Brain microvascular endothelial cell (primary cell): Measurements from ENCODE around the gene CSMD2.

Experiments
- DNase-seq: peaks from one replicate; pipeline ENCODE4 v3.0.0-alpha.2; 2020
- H3K27ac ChIP-seq: fragments of 250-450 bp; sonication (Bioruptor Pico); 2 replicates; pipeline ENCODE4 v1.5.1; 2020; ENCODE audit warnings: mild to moderate bottlenecking, moderate library complexity
- H3K27me3 ChIP-seq: fragments of 250-450 bp; sonication (Bioruptor Pico); replicated peaks from 2 replicates; pipeline ENCODE4 v1.5.1; 2020; ENCODE audit warnings: mild to moderate bottlenecking
- H3K36me3 ChIP-seq: fragments of 250-450 bp; sonication (Bioruptor Pico); replicated peaks from 2 replicates; pipeline ENCODE4 v1.5.1; 2020; ENCODE audit warnings: mild to moderate bottlenecking
- H3K4me3 ChIP-seq: 2 replicates; pipeline ENCODE4 v1.5.1; 2011; ENCODE audit warnings: low read depth, mild to moderate bottlenecking, control low read depth, low read length, moderate library complexity
- in situ Hi-C: cut with HindIII; loops from 2 replicates; pipeline ENCODE4 v1.10.0; 2017; ENCODE audit warnings: low sequenced_read_pairs, low pct_ligation_motif_present
- TF ChIP-seq, protein P1 (sequence below): IDR thresholded peaks from 2 replicates; pipeline ENCODE4 v1.5.1; 2011; ENCODE audit warnings: low read depth, mild to moderate bottlenecking, moderate library complexity, low read length, control low read depth, inconsistent platforms; ENCODE audit errors: missing control alignments

The CSMD2 gene

DNA sequence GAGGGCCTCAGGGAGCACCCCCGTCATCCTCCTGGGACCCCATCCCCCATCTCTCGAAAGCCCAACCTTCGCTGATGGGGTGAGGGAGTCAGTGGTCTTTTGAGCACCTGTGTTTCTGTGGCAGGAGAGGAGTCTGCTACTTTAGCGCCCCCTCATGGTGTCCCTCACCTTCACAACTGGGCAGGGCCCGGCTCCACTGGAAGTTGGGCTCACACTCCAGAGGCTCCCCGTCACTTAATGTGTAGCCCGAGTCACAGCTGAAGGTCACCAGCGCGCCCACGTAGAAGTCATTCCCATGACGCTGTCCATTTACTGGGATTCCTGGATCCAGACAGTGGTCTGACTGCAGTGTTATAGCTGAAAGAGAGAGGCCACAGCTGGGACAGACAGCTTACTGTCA, 440.7 kb downstream of the CSMD2 start:
- in situ Hi-C loops = no loop called here
- no peak for DNase-seq
- TF ChIP-seq, protein P1, sequence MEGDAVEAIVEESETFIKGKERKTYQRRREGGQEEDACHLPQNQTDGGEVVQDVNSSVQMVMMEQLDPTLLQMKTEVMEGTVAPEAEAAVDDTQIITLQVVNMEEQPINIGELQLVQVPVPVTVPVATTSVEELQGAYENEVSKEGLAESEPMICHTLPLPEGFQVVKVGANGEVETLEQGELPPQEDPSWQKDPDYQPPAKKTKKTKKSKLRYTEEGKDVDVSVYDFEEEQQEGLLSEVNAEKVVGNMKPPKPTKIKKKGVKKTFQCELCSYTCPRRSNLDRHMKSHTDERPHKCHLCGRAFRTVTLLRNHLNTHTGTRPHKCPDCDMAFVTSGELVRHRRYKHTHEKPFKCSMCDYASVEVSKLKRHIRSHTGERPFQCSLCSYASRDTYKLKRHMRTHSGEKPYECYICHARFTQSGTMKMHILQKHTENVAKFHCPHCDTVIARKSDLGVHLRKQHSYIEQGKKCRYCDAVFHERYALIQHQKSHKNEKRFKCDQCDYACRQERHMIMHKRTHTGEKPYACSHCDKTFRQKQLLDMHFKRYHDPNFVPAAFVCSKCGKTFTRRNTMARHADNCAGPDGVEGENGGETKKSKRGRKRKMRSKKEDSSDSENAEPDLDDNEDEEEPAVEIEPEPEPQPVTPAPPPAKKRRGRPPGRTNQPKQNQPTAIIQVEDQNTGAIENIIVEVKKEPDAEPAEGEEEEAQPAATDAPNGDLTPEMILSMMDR = no peak
- no peaks in the 10 kb centered on the region for H3K27me3 ChIP-seq
- no peaks in the 10 kb centered on the region for H3K36me3 ChIP-seq
- no peak overlapping the region for H3K27ac ChIP-seq
- H3K4me3 ChIP-seq = no peak overlapping the region

DNA sequence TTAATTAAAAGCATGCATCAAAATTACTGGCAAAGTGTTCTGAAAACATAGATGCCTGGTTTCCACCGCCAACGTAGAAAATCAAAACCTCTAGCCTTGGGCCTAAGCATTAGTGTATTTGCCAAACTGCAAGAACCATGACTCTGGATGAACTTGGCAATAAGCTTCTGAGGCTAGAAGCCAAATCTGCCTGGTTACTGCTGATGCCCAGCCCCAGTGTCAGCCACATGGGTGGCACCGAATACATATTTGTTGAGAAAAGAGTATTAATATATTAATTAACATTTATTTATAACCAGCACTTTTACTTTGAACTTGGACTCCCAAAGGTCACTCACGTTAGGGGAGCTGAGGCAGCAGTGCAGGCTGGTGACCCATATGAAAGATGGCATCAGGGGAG, 441.8 kb downstream of the CSMD2 start:
- Histone ChIP-seq H3K4me3 (no peak overlapping the region), H3K27ac (no peak overlapping the region), H3K36me3 (no peaks in the 10 kb centered on the region), H3K27me3 (no peaks in the 10 kb centered on the region)
- no peak for DNase-seq
- TF ChIP-seq, protein P1 = no peak
- in situ Hi-C loops = no loop called here

DNA sequence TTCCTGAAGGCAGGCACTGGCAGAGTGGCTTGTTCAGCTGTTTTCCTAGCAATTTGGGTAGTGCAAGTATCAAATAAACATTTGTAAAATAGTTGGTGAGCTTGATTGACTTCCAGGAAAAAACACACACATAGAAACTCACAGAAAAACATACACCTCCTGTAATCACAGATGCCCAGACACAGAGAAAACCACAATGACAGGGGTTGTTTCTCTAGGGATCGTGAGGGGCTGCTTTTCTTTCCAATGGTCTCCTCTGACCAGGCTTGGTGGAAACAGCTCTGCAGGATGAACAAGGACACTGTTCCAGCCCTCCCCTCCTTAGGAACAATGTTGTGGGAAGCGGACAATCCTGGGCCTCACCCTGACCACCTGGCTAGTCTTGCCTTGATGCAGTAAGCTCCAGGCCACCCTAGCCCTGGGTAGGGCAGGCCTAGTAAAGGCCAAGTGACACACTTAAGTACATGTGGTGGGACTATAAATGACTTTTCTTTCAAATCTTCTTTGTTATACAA, 443.7 kb downstream of the CSMD2 start:
- H3K4me3 ChIP-seq = no peak overlapping the region
- no peaks in the 10 kb centered on the region for H3K27me3 ChIP-seq
- DNase-seq = no peak
- H3K27ac ChIP-seq = no peak overlapping the region
- TF ChIP-seq, protein P1 = no peak
- in situ Hi-C loops = no loop called here
- H3K36me3 ChIP-seq = no peaks in the 10 kb centered on the region

GRCh38 chr1:33719771-33720670, 445.0 kb downstream of the CSMD2 start:
- TF ChIP-seq, protein P1 = no peak
- Histone ChIP-seq H3K4me3 (no peak overlapping the region), H3K27ac (no peak overlapping the region), H3K36me3 (no peaks in the 10 kb centered on the region), H3K27me3 (no peaks in the 10 kb centered on the region)
- in situ Hi-C loops = no loop called here
- DNase-seq = no peak

DNA sequence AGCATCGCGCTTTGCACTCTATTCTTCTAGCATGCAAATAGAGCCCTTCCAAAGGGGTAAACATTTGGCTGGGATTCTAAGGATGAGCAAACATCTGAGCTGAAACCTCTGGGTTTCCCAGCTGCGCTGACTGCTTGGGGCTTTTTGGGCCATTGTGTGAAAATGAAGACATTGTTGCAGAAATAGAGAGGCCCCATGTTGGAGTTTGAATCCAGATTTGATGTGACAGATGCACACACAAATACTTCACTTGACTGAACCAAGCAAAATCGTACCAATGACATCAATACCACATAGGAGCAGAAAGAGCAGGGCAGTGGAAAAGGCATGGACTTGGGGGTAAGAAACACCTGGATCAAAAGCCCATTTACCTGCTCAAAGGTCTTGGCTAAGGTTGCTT, 445.7 kb downstream of the CSMD2 start:
- in situ Hi-C loops = no loop called here
- Histone ChIP-seq H3K36me3 (no peaks in the 10 kb centered on the region), H3K4me3 (no peak overlapping the region), H3K27me3 (no peaks in the 10 kb centered on the region), H3K27ac (no peak overlapping the region)
- TF ChIP-seq, protein P1 = no peak
- no peak for DNase-seq
